SIG-M5 (cell line): ENCODE results near the gene LRP8.

Experiments used
- DNase-seq: peaks from one replicate; lab custom pipeline; 2025; lab: John Stamatoyannopoulos, UW

The LRP8 gene

DNA sequence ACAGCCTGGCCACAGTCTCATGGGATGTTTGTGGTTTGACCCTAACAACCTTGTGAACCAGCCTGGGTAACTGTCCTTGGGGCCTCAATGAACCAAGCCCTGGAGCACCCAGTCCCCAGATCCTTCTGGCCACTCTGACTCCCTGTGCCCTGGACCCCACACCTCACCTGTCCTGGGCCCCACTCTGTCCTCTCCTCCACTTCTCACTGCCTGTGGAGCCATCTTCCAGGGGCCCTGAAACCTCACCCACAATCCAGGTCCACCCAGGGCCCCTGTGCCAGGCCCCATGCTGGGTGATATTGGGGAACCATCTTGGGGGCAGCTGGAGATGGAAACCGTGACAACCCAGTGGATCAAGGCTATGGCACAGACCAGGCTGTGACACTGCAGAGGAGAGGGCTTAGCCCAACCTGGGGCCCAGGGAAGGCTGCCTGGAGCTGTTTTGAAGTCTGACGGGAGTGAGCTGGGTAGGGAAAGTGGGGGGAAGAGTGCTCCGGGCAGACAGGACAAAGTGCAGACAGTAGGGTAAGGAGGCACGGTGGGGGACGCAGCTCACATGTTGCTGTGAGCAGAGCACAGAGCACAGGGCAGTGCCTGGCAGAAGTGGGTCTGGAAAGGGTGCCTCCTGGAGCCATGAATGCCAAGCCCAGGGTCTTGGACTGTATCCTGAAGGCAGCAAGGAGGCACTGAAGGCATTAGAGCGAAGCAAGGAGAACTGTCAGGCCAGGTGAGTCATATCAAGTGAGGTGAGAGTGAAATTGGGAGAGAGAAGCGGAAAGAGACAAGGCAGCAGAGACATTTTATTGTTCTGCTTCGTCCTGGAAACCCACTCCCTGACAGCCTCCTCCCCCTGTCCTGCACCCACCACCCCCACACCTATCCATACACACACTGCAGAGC, 12.1 kb upstream of the LRP8 start:
- no peak for DNase-seq

DNA sequence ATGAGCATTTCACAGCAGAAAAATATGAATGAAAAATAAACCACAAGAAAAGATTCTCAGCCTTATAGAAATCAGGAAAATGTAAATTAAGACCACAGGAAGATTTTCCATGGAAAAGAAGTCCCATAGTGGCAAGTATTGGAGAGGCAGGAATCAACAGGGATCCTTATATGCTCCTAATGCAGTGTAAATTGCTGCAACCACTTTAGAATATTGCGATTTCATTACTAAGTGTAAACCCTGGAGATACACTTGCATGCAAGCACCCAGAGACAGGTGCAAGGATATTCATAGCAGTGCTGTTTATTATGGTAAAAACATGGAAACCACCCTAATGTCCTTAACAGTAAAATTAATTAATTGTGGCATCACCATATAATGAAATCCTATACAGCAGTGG, 10.6 kb upstream of the LRP8 start:
- DNase-seq, result no peak

DNA sequence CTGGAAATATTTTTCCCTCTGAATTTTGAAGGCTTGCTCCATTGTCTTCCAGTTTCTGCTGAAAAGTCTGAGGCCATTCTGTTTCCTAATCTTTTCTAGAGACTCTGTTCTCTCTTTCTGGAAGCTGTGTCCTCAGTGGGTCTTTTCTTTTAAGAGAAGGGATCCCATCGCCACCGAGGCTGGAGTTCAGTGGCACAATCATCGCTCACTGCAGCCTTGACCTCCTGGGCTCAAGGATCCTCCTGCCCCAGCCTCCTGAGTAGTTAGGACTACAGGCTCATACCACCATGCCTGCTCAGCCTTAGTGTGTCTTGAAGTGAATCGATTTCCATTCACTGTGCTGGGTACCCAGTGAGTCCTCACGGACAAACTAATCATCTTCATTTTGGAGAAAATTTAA, 9.6 kb upstream of the LRP8 start:
- DNase-seq, result no peak

DNA sequence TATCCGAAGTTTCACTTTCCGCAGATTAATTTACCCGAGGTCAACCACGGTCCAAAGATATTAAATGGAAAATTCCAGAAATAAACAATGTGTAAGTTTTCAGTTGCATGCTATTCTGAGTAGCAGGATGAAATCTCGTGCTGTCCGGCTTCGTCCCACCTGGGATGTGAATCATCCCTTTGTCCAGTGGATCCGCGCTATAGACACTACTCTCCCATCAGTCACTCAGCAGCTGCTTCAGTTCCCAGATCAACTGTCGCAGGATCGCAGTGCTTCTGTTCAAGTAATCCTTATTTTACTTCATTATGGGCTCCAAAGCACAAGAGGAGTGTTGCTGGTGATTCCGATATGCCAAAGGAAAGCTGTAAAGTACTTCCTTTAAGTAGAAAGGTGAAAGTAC, 8.3 kb upstream of the LRP8 start:
- no peak for DNase-seq

DNA sequence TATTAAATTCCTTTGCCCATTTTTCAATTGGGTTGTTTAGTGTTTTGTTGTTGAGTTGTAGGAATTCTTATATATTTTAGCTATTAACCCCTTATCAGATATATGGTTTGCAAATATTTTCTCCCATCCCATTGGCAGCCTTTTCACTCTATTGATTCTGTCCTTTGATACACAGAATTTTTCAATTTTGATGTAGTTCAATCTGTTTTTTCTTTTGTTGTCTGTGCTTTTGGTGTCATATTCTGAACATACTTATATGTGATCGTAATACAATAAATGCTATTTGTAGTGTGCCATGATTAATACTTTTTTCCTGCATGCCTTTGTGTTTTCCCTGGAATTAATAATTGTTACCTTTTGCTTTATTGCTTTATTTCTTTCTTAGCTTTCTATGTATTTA, 7.8 kb upstream of the LRP8 start:
- no peak for DNase-seq

DNA sequence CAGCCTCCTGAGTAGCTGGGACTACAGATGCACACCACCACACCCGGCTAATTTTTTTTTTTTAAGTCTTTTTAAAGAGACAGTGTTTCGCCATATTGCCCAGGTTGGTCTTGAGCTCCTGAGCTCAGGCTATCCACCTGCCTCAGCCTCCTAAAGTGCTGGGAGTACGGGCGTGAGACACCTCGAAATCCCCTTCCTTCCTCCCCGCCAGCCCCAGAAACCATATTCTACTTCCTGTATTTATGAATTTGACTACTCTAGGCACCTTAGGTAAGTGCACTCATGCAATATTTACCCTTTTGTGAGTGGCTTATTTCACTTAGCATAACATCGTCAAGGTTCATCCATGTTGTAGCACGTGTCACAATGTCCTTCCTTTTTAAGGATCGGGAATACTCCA, 6.9 kb upstream of the LRP8 start:
- no peak for DNase-seq

DNA sequence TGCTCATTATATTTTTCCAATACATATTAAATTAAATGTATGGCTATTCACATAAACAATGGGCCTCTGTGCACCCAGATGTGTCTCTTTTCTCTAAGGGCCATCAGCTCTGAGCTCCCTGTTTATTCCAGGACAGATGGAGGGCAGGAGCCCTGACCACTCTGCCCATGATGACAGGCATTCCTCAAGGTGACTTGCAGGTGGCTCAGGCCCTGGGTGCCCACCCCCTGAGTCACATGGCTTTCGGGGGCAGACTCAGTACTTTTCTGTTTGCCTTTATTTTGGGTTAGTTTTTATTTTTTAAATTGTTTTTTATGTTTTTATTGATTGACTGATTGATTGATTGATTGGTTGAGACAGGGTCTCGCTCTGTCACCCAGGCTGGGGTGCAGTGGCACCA, 6.4 kb upstream of the LRP8 start:
- DNase-seq, result no peak

DNA sequence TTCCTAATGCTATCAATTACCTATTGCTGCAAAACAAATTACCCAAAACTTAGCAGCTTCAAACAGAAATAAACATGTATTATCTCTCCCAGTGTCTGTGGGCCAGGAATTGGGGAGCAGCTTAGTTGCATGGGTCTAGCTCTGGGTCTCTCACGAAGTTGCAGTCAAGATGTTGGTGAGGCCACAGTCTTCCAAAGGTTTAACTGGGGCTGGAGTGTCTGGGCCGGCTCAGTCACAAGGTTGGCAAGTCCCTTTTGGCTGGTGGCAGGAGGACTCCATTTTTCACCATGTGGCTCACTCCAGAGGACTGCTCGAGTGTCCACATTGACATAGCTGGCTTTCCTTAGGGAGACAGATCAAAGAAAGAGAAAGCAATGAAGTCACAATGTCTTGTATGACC, 5.0 kb upstream of the LRP8 start:
- no peak for DNase-seq

DNA sequence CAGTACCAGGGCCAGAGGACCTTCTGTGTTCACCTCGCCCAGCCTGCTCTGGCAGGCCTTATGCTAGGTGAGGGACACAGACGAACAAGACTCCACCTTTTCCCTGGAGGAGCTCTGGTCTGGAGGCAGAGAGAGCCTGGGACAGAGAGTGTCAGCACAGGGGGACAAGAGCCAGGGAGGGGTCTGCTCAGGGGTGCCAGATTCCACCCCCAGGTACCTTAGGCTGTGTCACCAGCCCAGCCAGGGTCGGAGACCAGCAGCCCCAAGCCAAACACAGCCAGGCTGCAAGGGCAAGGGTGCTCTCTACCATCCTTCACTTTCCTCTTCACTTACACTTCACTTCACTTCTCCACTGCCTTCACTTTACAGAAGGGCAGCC, 4.3 kb upstream of the LRP8 start:
- no peak for DNase-seq

DNA sequence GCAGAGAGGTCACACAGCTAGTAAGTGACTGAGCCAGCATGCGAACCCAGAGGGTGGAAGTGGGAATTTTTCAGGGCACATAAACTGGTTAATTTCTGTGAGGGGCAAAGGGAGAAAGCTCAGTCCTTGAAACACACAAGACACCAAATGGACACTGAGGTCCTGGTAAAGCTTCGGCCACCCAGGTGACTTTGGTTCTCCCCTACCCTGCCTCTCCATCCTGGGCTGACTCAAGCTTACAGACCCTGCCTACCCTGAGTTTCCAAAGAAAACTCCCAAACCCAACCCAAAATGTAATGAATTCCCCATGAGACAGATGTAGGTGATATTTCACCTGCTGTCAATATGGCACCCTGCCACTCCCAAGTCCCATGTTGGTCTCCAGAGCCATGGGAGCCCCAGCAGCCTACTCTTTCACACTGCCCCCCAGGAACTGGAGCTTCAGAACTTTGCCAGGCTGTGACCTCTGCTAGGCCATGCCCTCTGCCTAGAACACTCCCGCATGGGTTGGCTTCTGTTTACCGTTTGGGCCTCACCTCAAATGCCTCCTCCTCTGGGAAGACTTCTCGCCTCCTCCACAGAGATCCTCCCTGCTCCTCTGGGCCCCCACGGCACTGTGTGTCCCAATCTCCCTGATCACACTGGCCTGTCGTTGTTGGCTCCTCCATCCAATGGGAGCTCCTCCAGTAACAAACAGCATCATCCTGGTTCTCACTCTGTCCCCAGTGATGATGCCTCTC, 3.7 kb upstream of the LRP8 start:
- no peak for DNase-seq

DNA sequence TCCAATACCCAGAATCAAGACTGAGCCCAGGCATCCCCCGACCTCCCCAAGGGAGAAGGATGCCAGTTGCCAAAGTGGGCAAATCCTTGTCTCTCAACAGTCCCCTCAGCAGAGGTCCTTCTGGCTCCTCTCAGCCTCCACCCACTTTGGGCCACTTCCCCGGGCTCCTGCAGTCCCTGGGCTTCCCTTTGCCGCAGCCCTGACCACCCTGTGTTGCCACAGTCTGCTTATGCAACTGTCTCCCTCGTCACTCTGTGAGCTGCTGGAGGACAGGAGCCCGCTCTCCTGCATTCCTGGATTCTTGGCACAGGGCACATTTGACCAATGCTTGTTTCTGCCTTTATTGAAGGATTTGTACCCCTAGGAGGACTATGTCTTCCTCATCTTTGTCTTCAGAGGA, 2.9 kb upstream of the LRP8 start:
- no peak for DNase-seq

DNA sequence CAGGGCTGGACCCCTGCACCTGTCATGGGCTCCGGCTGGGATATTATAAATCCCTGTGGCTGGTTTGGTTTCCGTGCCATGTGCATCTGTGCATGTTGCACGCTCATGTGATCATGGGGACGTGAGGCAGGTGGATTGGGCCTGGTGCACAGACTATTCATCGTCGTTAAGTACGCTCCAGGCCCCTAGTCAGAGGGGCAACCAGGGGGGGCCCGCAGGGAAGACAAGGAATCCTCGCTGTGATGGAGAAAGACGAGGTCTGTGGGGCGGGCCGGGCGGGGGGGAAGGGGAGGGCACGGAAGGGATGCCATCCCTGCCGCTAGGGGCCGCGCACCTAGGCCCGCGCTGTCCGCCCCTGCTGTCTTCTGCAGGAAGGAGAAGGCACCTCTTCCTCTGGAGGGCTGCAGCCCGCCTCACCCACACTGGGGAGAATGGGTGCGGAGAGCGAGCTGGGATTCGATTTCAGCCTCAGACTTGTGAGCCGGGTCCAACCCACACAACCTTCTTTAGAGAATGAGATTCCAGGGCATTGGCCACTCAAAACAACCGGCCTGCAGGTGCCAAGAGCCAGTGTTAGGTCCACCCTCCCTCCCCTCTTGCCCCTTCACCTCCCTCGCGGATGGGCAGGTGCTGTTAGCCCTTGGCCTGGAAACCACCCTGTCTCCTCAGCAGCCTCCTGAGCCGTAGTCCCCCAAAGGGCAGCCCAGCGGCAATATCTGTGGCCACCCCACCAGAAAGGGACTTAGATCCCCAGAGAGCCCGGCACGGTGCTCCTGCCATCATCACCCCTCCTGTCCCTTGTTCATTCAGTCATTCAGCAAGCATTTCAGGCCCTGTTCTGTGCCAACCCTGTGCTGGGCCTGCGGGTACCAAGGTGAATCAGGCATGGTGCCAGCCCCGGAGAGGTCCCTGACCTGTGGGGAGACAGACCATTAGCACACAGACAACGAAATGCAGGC, 950 bp upstream of the LRP8 start:
- no peak for DNase-seq

DNA sequence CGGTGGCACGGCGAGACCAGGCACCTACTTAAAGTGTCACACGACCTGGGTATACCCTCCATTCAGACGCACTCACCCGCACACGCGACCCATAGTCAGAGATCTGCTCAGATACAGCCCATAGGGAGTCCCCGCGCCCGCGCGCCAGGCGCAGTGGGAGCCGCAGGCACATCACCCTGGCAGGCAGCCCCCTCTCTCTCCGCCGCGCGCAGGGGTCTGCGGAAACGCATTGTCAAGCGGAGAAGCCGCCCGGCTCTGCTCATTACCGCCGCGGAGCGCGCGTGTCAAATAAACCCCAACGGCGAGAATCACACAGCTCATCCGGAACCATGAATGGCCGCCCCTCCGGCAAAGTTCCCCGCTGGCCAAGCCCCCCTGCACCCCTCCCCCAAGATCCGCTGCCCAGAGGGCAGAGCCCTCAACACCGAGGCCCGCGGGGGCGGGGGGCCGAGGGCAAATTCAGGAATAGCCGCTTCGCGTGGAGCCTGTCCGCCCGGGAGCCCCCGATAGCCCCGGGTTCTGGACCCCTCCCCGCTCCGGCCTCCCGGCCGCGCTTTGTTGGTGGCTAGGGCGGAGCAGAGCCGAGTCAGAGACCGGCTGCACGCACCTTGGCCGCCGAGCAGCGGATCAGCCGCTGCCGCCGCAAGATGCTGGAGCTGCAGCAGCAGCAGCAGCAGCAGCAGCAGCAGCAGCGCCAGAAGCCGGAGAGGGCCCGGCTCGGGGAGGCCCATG, 522 bp downstream of the LRP8 start:
- no peak for DNase-seq

DNA sequence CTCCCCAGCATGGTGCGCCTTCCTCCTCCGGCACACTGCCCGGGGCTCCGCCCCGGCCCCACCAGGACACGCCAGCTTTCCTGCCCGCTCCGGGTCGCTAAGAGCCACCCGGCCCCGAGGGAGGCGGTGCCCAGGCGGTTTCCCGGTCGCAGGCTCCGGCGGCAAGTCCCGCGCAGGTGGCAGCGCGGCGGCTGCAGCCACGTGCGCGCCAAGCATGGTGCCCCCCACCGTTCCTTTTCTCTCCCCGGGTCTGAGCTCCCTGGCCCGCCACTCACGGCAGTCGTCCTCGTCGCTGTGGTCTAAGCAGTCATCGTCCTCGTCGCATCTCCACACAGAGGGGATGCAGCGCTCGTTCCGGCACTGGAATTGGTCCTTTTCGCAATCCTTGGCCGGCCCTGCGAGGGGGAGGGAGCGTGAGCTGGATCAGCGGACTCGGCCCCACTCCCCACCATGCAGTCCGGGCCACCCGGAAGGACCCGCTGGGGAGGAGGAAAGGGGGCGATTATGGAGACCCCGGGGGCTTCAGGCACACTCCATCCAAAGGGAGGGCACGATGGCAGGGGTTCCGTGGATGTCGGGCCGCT, 1.2 kb downstream of the LRP8 start:
- no peak for DNase-seq

DNA sequence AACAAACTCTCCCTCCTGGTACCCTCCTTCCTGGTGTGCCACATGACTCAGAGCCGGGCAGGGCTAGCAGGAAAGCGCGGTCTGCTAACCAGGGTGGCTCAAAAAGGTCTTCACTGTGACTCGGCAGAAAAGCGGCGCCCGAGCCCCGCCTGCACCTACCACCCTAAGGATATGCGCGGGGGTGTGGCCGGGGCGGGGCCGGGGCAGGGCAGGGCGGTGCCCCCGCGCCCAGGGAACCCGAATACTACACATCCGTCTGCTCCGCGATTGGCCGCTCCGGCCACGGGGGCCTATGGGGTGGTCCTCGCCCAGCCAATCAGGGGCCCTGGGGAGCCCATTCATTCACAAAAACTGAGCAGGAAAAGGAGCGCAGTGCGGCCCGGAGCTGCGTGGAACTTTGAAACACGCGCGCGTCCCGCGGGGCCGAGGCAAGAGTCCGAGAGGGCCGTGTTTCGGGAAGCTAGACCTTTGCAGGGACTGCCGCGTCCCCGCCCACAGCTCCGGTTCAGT, 1.7 kb downstream of the LRP8 start:
- DNase-seq, result peak; percentile 91

DNA sequence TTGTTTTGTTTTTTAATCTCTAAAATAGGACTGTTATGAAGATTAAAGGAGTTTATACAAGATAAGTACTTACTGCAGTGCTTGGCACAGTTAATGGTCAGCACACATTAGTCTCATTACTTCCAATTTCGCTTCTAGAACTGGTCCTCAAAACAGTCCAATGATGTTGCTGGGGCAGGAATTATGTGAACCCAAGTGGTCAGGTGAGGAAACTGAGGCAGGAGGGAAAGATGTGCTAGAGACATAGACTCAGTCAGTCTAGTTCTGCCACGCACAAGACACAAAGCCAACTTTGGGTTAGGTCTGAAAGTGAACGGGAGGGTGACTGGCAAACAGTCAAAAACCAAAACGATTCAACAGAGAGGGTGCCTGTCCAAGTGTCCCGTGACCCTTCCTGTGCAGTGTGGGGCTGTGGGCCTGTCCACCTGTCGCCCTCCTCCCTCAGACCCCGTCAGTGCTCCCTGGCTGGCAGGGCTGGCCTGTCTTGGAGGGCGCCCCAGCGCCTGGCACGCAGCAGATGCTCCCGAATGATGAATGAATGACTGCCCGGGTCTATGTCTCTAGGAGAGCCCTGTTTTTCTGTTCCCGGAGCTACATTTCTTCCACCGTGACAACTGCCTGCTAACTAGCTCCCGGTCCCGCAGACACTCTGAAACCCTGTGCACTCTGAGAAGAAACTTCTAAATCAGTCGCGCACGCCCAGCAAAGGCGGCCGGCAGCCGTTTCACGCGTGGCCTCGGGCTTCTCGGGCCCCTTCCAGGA, 2.4 kb downstream of the LRP8 start:
- no peak for DNase-seq

DNA sequence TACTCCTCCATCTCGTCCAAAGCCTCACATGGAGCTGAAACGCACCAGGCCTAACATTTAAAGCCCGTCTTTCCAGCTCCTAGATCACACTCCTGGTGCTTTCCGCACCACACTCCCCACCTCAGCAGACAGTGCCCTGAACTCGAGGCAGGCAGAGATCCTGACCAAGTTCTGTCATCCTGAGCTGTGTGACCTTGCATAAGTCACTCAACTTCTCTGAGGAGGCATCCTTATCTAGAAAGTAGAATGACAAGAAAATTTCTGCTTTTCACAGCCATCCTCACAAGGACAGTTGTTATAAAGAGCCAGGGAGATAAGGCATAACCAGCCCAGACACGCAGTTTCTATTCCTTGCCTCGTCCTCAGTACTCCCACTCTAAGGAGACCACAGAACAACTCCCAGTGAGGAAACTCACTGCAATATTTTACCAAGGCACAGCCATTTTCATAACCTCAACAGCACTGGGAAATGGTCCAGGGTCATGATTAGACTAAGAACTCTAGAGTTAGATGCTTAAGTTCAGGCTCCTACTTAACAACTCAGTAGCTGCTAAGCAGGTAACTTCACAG, 3.1 kb downstream of the LRP8 start:
- no peak for DNase-seq

DNA sequence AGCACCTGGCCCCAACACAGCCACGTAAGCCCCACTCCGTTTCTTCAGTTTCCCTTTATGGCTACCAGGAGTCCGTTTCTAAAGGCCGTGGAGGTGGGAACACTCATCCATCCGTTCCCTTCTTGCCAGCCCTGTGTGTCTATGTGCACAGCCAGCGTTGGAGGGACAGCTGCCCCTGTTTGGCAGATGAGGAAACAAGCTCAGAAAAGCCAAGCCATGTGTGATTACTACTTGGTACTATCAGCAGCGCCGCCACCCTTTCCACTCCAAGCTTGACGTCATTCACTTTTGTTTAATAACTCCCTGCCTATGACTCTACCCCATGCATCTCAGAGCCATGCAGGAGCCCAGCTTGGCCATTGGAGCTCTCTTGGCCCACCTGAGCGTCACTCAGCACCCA, 3.5 kb downstream of the LRP8 start:
- no peak for DNase-seq

DNA sequence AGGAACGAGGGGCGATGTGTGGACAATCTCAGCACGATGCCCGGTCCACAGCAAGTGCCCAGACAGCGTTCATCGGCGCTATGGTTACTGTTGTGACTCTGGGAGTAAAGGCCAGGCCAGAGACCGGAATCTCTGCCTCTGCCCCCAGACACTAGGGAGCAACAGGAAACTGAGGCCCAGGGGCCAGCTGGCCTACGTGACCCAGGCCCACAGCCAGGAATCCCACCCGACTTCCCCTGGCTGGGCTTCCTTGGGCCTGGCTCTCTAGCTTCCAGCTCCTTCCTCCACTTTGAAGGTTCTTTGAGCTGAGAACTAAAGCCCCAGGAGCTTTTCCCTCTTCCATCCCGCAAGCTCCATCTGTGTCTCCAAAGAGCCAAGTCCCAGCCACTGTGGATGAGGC, 4.6 kb downstream of the LRP8 start:
- DNase-seq, result no peak
